A549 (cell line): Measurements from ENCODE around the gene HES4.

Source experiments
- EP300 ChIP-seq, 2 experiments: fragments of >200 bp; sonication (Bioruptor Twin); formaldehyde crosslinking; IDR thresholded peaks; 2 replicates in 1 of 2; 3 replicates in 1 of 2; pipeline ENCODE4 v1.6.1; 2016 to 2017
- JUN ChIP-seq, 2 experiments: fragments of >200 bp; sonication (Bioruptor Twin); formaldehyde crosslinking; IDR thresholded peaks; 2 replicates in 1 of 2; 3 replicates in 1 of 2; pipeline ENCODE4 v1.6.1; 2016 to 2017
- KDM1A ChIP-seq: fragments of 200-600 bp; sonication (generic); IDR thresholded peaks from 2 replicates; pipeline ENCODE4 v1.6.1; 2016; ENCODE audit warnings: low read depth, mild to moderate bottlenecking
- MAFK ChIP-seq: fragments of 450-650 bp; IDR thresholded peaks from 2 replicates; pipeline ENCODE4 v1.6.1; 2014; ENCODE audit not compliant: partially characterized antibody
- NFE2L2 ChIP-seq: fragments of 150-350 bp; conservative IDR thresholded peaks from 2 replicates; pipeline ENCODE4 v1.6.1; 2014; ENCODE audit warnings: low read length
- PHF8 ChIP-seq: fragments of 200-600 bp; sonication (generic); IDR thresholded peaks from 2 replicates; pipeline ENCODE4 v1.6.1; 2016; ENCODE audit warnings: low read depth, mild to moderate bottlenecking, antibody characterized with exemption, moderate library complexity, borderline replicate concordance
- POLR2A ChIP-seq: IDR thresholded peaks from 2 replicates; pipeline ENCODE4 v1.6.1; 2012; ENCODE audit warnings: mild to moderate bottlenecking, low read length
- RFX5 ChIP-seq: fragments of 450-650 bp; IDR thresholded peaks from 2 replicates; pipeline ENCODE4 v1.7.1; 2014; ENCODE audit warnings: antibody characterized with exemption, mild to moderate bottlenecking, moderate library complexity
- ZNF302 ChIP-seq: fragments of 250-450 bp; sonication (Bioruptor Pico); IDR thresholded peaks from 2 replicates; pipeline ENCODE4 v1.9.0; 2021; ENCODE audit warnings: inconsistent platforms, mild to moderate bottlenecking, moderate library complexity
- TF ChIP-seq, protein P1 (sequence below): fragments of >200 bp; sonication (Bioruptor Twin); formaldehyde crosslinking; IDR thresholded peaks from 3 replicates; pipeline ENCODE4 v1.5.1; 2016
- TF ChIP-seq, protein P2 (sequence below): IDR thresholded peaks from 2 replicates; pipeline ENCODE4 v1.6.1; 2012
- TF ChIP-seq, protein P3 (sequence below): fragments of 200-600 bp; sonication (generic); IDR thresholded peaks from 2 replicates; pipeline ENCODE4 v1.6.1; 2016; ENCODE audit warnings: antibody characterized with exemption, mild to moderate bottlenecking, moderate library complexity

DNA sequence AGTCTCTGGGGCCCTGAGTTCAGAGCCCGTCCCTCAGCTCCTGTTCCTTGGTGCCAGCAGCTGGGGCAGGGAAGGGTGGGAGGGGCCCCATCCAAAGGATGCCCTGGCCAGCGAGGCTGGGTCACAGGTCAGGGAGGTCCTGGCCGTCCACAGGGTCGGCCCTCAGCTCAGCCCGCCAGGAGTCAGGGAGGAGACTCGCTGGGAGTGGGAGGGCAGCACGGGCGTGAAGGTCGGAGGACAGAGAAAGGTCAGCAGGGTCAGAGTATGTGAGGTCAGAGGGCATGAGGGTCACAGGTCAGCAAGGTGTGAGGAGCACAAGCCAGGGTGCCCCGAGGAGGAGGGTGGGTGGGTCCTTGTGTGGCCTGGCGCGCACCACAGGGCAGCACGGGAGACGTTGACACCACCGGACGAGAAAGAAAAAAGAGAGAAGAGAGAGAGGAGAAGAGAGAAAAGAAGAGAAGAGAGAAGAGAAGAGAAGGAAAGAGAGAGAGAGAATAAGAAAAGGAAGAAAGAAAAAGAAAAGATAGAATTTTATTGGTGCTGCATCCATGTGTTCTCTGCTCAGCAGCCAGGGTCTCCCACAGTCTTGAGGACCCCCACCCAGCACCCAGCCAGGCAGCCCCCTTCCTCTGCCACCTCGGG, 25.1 kb downstream of the HES4 start:
- TF ChIP-seq NFE2L2 (no peak), PHF8 (no peak), POLR2A (no peak), KDM1A (no peak), MAFK (no peak), JUN (IDR thresholded peaks at IDR 0.05) (no peak), ZNF302 (CRISPR knock-in tag) (no peak), RFX5 (no peak), EP300 (IDR thresholded peaks at IDR 0.05) (no peak)
- TF ChIP-seq, protein P1, sequence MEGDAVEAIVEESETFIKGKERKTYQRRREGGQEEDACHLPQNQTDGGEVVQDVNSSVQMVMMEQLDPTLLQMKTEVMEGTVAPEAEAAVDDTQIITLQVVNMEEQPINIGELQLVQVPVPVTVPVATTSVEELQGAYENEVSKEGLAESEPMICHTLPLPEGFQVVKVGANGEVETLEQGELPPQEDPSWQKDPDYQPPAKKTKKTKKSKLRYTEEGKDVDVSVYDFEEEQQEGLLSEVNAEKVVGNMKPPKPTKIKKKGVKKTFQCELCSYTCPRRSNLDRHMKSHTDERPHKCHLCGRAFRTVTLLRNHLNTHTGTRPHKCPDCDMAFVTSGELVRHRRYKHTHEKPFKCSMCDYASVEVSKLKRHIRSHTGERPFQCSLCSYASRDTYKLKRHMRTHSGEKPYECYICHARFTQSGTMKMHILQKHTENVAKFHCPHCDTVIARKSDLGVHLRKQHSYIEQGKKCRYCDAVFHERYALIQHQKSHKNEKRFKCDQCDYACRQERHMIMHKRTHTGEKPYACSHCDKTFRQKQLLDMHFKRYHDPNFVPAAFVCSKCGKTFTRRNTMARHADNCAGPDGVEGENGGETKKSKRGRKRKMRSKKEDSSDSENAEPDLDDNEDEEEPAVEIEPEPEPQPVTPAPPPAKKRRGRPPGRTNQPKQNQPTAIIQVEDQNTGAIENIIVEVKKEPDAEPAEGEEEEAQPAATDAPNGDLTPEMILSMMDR, result no peak
- TF ChIP-seq, protein P2, sequence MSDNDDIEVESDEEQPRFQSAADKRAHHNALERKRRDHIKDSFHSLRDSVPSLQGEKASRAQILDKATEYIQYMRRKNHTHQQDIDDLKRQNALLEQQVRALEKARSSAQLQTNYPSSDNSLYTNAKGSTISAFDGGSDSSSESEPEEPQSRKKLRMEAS, result no peak
- TF ChIP-seq, protein P3, sequence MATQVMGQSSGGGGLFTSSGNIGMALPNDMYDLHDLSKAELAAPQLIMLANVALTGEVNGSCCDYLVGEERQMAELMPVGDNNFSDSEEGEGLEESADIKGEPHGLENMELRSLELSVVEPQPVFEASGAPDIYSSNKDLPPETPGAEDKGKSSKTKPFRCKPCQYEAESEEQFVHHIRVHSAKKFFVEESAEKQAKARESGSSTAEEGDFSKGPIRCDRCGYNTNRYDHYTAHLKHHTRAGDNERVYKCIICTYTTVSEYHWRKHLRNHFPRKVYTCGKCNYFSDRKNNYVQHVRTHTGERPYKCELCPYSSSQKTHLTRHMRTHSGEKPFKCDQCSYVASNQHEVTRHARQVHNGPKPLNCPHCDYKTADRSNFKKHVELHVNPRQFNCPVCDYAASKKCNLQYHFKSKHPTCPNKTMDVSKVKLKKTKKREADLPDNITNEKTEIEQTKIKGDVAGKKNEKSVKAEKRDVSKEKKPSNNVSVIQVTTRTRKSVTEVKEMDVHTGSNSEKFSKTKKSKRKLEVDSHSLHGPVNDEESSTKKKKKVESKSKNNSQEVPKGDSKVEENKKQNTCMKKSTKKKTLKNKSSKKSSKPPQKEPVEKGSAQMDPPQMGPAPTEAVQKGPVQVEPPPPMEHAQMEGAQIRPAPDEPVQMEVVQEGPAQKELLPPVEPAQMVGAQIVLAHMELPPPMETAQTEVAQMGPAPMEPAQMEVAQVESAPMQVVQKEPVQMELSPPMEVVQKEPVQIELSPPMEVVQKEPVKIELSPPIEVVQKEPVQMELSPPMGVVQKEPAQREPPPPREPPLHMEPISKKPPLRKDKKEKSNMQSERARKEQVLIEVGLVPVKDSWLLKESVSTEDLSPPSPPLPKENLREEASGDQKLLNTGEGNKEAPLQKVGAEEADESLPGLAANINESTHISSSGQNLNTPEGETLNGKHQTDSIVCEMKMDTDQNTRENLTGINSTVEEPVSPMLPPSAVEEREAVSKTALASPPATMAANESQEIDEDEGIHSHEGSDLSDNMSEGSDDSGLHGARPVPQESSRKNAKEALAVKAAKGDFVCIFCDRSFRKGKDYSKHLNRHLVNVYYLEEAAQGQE, result no peak
